ENCODE data around the gene HNRNPF.

The HNRNPF gene

GRCh38 chr10:43408710-43409384 lies at the start of gene HNRNPF:
Gene HNRNPF (minus strand): TSS chr10:43409186. CDS start chr10:43387884, 21,302 bp downstream.
- H3K36me3 ChIP-seq (ENCODE audit: control insufficient read depth in 2 of 2, insufficient read depth in 1 of 2, low read length in 2 of 2) = peaks cover 0 to 1% of the 10 kb centered on the region in 2 experiments; a peak in 2 of 3 replicates
- peak within 1 kb of the TSS; percentile 96 for H3K27ac ChIP-seq (ENCODE audit: extremely low read depth, low read depth, low read length)
- H3K4me3 ChIP-seq (ENCODE audit: low read depth, low read length) = peak within 1 kb of the TSS; percentile 74
- POLR2A ChIA-PET = interaction anchor here (0.7 to 1.7 kb wide), 8 partner anchors 9 to 143 kb away, joined by 3 to 29 read pairs (median 6); partner anchors contain the start of gene ZNF487
- H3K9me3 ChIP-seq (ENCODE audit: control insufficient read depth, insufficient read depth, low read depth, low read length) = no peaks in the 10 kb centered on the region
- 0 out of 2 replicates have a peak, but pooled peaks cover 6% of the 10 kb centered on the region for H3K4me1 ChIP-seq (ENCODE audit: control insufficient read depth, insufficient read depth, low read length)
- CTCF ChIA-PET = interaction anchor here (0.6 kb wide), 1 partner anchor 978 kb away, joined by 4 read pairs; no protein-coding TSS in a partner anchor
- TF ChIP-seq ZFHX2 (tag by site-specific recombination; conservative IDR thresholded peaks at IDR 0.05) (peak; percentile 75), ZSCAN23 (tag by site-specific recombination; IDR thresholded peaks at IDR 0.05) (no peak), OVOL3 (tag by site-specific recombination; IDR thresholded peaks at IDR 0.05) (0 out of 2 replicates have a peak, but pooled peaks have one; percentile 15), ZNF175 (tag by site-specific recombination; IDR thresholded peaks at IDR 0.05) (no peak), ZSCAN16 (tag by site-specific recombination; IDR thresholded peaks at IDR 0.05) (peak; percentile 78), ZNF747 (tag by site-specific recombination; IDR thresholded peaks at IDR 0.05) (no peak), REST (tag by site-specific recombination; IDR thresholded peaks at IDR 0.05) (peak; percentile 38; the same call in 1 of the 2 replicates), ZNF146 (tag by site-specific recombination; IDR thresholded peaks at IDR 0.05) (0 out of 2 replicates have a peak, but pooled peaks have one; percentile 23), KLF7 (tag by site-specific recombination; IDR thresholded peaks at IDR 0.05; ENCODE audit: borderline replicate concordance) (0 out of 2 replicates have a peak, but pooled peaks have one; percentile 11), ZNF660 (tag by site-specific recombination; IDR thresholded peaks at IDR 0.05) (peak; percentile 88; the same call in 1 of the 2 replicates), ZNF214 (tag by site-specific recombination; IDR thresholded peaks at IDR 0.05; ENCODE audit: borderline replicate concordance) (no peak), SP3 (tag by site-specific recombination; IDR thresholded peaks at IDR 0.05) (peak; percentile 87), KLF16 (tag by site-specific recombination; IDR thresholded peaks at IDR 0.05) (peak; percentile 81), SP7 (tag by site-specific recombination; IDR thresholded peaks at IDR 0.05) (peak; percentile 78), ZNF488 (tag by site-specific recombination; IDR thresholded peaks at IDR 0.05) (no peak), TCF7L2 (IDR thresholded peaks at IDR 0.05; ENCODE audit: borderline replicate concordance, low read depth, low read length) (no peak), ZNF600 (tag by site-specific recombination; IDR thresholded peaks at IDR 0.05) (peak; percentile 79), ZXDB (tag by site-specific recombination; IDR thresholded peaks at IDR 0.05) (peak; percentile 90), ZNF24 (tag by site-specific recombination; IDR thresholded peaks at IDR 0.05) (peak; percentile 55; the same call in 1 of the 2 replicates), ZNF2 (tag by site-specific recombination; IDR thresholded peaks at IDR 0.05) (peak; percentile 52; the same call in 1 of the 2 replicates), PATZ1 (tag by site-specific recombination; IDR thresholded peaks at IDR 0.05) (peak; percentile 88), SP2 (tag by site-specific recombination; IDR thresholded peaks at IDR 0.05) (peak; percentile 81), ZBTB7A (tag by site-specific recombination; IDR thresholded peaks at IDR 0.05; ENCODE audit: low read depth) (peak; percentile 59; the same call in 1 of the 2 replicates), ZNF792 (tag by site-specific recombination; IDR thresholded peaks at IDR 0.05) (no peak), ZBTB11 (tag by site-specific recombination; conservative IDR thresholded peaks at IDR 0.05; ENCODE audit: low read depth) (peak; percentile 92), ZNF645 (tag by site-specific recombination; IDR thresholded peaks at IDR 0.05) (no peak), ZFP37 (tag by site-specific recombination; IDR thresholded peaks at IDR 0.05) (peak; percentile 77; the same call in 1 of the 2 replicates)

All from HEK293 (cell line).